Activated T-helper 17 cell treated with anti-CD3 and anti-CD28 coated beads, Interleukin-2, amount 50 U/mL, for 72 hours (primary cell): ENCODE results near the gene CREB3L2. TPM values are rescaled to one million over a fixed set of nuclear protein-coding genes. Genes with fewer than 3 reads are reported as not detected.

Experiments
- ATAC-seq: fragments of 150-1000 bp; cut with Tn5 transposase; replicated peaks from 2 replicates; pipeline ENCODE4 v1.10.0; 2021; ENCODE audit warnings: mild to moderate bottlenecking, moderate library complexity
- H3K27ac Mint-ChIP-seq: one replicate; pipeline ENCODE4 v1.8.0; 2022; ENCODE audit warnings: mixed read lengths
- H3K27me3 Mint-ChIP-seq: one replicate; pipeline ENCODE4 v1.8.0; 2022; ENCODE audit warnings: mixed read lengths
- H3K36me3 Mint-ChIP-seq: one replicate; pipeline ENCODE4 v1.8.0; 2022; ENCODE audit warnings: low read depth, mild to moderate bottlenecking, mixed read lengths
- H3K4me1 Mint-ChIP-seq: one replicate; pipeline ENCODE4 v1.8.0; 2022; ENCODE audit warnings: mixed read lengths
- H3K4me3 Mint-ChIP-seq: one replicate; pipeline ENCODE4 v1.8.0; 2022; ENCODE audit warnings: mild to moderate bottlenecking, mixed read lengths
- H3K9me3 Mint-ChIP-seq: one replicate; pipeline ENCODE4 v1.8.0; 2022; ENCODE audit warnings: mixed read lengths
- total RNA-seq, 2 donors: library from RNA; stranded (reverse); gene quantifications; one replicate each; pipeline ENCODE4 v1.2.3, GENCODE V29; 2022

The CREB3L2 gene
- total RNA-seq, 2 donors from 2014 or later = 26.0 to 38.4 TPM

DNA sequence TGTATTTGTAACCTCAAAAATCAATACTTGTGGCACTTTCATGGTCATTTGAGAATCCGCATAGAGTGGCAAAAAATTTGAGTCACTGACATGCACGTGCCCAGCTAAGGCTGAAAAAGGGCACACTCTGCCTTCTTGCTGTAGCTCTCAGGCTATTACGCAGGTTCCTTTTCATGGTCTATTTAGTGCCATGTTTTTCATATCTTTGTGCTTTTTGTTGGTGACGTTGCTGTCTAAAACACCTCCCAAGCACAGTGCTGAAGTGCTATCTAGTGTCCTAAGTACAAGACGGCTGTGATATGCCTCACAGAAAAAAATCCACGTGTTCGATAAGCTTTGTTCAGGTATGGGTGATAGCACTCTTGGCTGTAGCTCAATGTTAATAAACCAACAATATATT lies 50.9 kb downstream of the CREB3L2 start:
- ATAC-seq = no peak
- Mint-ChIP-seq H3K4me1 (peaks cover 21% of the 10 kb centered on the region), H3K9me3 (no peaks in the 10 kb centered on the region), H3K27me3 (no peaks in the 10 kb centered on the region), H3K4me3 (no peak overlapping the region), H3K36me3 (peaks cover 7% of the 10 kb centered on the region), H3K27ac (no peak overlapping the region)

DNA sequence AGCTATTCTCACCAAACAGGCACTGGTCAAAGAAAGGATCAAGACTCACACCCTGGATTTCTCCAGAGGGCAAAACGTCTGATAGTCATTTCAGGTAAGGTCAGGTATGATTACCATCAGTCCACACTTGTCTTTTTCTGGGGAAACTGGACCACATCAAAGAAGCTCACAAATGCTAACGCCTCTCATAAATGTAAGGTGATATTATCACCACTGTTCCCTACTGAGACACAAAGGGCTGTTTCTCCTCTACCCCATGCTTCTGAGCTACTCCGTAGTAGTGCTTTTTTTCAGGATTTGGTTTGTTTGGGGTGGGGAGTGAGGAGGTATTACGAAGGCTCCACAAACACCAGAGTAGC lies 51.6 kb downstream of the CREB3L2 start:
- Mint-ChIP-seq H3K4me1 (peaks cover 21% of the 10 kb centered on the region), H3K9me3 (no peaks in the 10 kb centered on the region)

DNA sequence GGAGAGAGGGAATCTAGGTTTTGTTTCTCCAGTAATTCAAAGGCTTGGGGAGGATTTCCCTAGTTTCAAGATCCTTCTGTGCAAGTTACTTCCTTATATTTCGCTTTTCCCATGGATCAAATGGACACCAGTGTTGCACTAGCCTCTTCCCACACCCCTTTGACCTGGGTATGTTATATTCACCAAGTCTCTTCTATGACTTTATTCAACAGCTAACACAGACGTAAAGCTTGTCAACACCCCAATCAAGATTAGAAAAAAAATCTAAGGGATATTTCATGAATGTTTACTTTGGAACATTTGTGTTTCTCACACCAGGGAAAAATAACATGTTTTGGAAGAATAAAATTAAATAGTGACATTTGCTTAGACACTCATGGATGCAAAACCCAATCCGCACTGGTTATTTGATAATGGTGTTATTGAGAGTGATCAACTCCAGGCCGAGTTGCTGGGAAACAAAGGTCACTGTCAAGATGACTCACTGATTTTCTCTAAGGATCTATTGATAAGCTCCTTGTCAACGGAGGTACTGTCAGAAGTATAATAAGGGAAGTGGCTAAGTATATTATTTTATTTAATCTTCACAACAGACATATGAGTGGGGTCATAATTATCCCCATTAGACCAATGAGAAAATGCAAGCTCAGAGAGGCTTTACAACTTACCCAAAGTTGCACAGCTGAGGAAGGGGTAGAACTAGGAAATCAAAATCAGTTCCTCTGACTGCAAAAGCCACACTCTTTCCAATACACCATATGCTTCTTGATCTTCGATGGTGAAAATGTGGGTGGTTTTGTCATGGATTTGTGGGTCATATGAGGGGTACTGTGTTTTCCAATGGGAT lies 52.2 kb downstream of the CREB3L2 start:
- ATAC-seq = no peak
- Mint-ChIP-seq H3K4me1 (peaks cover 16% of the 10 kb centered on the region), H3K4me3 (no peak overlapping the region), H3K36me3 (no peaks in the 10 kb centered on the region), H3K27me3 (no peaks in the 10 kb centered on the region), H3K9me3 (no peaks in the 10 kb centered on the region), H3K27ac (peak overlapping the region; percentile 25)

More for the DNA sequence above, 51.6 kb downstream of the CREB3L2 start:
- Mint-ChIP-seq H3K27me3 (no peaks in the 10 kb centered on the region), H3K27ac (peak overlapping the region; percentile 25), H3K4me3 (no peak overlapping the region), H3K36me3 (no peaks in the 10 kb centered on the region)
- ATAC-seq = peak; percentile 29

DNA sequence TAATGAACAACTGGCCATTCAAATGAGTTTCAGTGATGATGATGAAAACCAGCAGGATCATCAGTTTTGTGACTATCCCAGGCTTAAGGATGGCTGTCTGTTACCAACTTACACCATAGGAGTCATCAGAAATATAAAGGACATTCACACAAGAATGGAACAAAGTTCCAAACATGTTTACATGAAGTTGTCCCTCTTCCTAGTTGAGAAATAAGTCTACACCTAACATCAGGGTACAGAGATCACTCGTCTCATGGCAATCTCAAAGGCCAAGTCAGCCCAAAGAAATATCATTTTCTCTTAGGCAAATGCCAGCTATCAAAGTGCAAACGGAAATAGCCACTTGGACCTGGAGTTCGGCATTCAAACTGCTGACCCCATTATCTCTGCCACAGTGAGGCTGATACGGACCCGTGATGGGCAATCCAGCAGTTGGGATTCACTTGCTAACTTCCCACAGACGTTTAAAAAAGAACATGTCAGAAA lies 53.0 kb downstream of the CREB3L2 start:
- H3K27me3 Mint-ChIP-seq = no peaks in the 10 kb centered on the region
- no peak overlapping the region for H3K4me3 Mint-ChIP-seq
- no peaks in the 10 kb centered on the region for H3K36me3 Mint-ChIP-seq
- no peaks in the 10 kb centered on the region for H3K9me3 Mint-ChIP-seq
- H3K4me1 Mint-ChIP-seq = peaks cover 19% of the 10 kb centered on the region
- no peak overlapping the region for H3K27ac Mint-ChIP-seq
- ATAC-seq = no peak

DNA sequence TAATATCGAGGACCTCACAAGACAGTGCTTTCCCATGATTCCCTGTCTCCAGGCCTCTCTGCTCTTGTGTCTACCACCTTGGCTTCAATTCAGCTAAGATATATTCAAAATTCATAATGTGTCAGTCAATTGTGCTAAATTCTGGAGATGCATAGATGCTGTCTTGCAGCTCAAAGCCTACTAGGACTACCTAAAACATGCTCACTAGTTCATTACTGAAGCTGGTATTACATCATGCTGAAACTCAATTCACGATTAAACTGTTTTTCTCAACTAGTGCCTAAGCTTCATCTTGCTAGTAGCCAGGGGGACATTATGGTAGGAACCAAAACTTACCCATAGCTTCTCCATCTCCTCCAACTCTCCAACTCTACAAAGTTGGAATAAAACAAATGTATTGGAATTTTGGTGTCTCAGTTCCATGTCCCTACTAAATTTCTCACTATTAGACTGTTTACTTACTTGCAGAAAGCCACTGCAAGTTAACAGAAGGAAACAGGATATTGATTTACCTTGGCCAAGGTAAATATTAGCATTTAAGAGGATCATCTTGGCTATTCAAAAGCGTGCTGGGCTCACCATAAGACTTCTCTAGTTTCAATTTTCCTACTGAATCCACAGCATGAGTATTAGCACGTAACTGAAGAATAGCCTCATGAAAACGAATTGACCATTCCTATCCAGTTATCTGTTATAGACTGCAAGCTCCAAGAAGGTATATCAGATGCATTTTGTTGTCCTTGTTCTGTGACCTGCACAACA lies 53.6 kb downstream of the CREB3L2 start:
- H3K4me3 Mint-ChIP-seq = no peak overlapping the region
- H3K4me1 Mint-ChIP-seq = peaks cover 26% of the 10 kb centered on the region
- H3K27me3 Mint-ChIP-seq = no peaks in the 10 kb centered on the region

DNA sequence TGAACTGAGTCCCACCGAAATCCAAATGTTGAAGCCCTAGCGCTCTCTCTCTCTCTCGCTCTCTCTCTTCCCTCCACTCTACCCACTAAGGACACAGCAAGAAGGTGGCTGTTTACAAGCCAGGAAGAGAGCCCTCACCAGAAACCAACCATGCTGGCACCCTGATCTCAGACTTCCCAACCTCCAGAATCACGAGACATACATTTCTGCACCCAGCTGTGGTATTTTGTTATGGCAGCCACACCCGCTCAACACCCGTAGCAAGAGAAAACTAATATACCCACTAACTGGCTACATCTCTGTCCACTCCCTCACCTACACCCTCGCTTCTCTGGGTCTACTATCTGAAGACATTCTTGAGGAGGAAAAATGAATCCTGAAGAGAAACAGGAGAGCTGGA lies 54.8 kb downstream of the CREB3L2 start:
- H3K4me3 Mint-ChIP-seq = no peak overlapping the region
- H3K27ac Mint-ChIP-seq = no peak overlapping the region
- no peaks in the 10 kb centered on the region for H3K36me3 Mint-ChIP-seq
- H3K9me3 Mint-ChIP-seq = no peaks in the 10 kb centered on the region
- peaks cover 24% of the 10 kb centered on the region for H3K4me1 Mint-ChIP-seq
- ATAC-seq = no peak
- no peaks in the 10 kb centered on the region for H3K27me3 Mint-ChIP-seq

More for the DNA sequence above, 53.6 kb downstream of the CREB3L2 start:
- Mint-ChIP-seq H3K9me3 (no peaks in the 10 kb centered on the region), H3K27ac (peak overlapping the region; percentile 28), H3K36me3 (no peaks in the 10 kb centered on the region)
- ATAC-seq = no peak

DNA sequence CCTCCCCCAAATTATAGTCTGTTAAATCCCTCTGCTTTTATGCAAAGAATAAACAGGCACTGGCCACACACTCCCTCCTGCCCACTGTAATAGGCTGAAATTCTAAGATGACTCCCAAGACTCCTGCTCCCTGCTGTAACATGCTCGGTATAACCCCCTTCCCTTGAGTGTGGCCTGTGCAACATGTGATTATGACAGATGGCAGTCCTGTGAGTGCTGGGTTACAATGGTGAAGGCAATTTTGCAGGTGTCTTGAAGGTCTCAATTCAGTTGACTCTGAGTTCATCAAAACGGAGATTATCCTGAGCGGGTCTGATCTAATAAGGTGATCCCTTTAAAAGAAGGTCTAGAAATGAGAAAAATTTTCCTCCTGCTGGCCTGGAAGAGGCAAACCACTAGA lies 55.9 kb downstream of the CREB3L2 start:
- H3K4me3 Mint-ChIP-seq = no peak overlapping the region
- H3K9me3 Mint-ChIP-seq = no peaks in the 10 kb centered on the region
- no peaks in the 10 kb centered on the region for H3K27me3 Mint-ChIP-seq
- H3K36me3 Mint-ChIP-seq = no peaks in the 10 kb centered on the region
- H3K27ac Mint-ChIP-seq = no peak overlapping the region
- peaks cover 26% of the 10 kb centered on the region for H3K4me1 Mint-ChIP-seq
- ATAC-seq = no peak

DNA sequence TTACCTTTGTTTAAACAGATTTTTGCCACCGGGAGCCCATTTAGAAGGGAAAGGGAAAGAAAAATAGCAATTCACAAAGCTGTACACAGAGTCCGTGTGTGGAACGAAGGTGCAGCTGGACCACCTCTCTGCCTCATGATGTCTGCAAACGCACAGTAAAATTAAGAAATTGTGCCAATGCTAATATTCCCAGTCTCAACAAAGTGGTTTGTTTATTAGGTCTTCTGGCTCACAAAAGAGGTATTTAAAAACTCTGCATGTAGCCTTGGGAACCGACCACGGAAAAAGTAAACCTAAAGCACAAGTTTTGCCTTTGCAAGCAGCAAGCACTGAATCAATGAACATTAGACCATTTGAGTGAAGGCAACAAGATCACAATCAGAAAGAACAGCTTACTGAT lies 57.7 kb downstream of the CREB3L2 start:
- no peak overlapping the region for H3K27ac Mint-ChIP-seq
- H3K36me3 Mint-ChIP-seq = no peaks in the 10 kb centered on the region
- ATAC-seq = no peak
- peaks cover 18% of the 10 kb centered on the region for H3K4me1 Mint-ChIP-seq
- no peak overlapping the region for H3K4me3 Mint-ChIP-seq
- no peaks in the 10 kb centered on the region for H3K27me3 Mint-ChIP-seq
- H3K9me3 Mint-ChIP-seq = no peaks in the 10 kb centered on the region

DNA sequence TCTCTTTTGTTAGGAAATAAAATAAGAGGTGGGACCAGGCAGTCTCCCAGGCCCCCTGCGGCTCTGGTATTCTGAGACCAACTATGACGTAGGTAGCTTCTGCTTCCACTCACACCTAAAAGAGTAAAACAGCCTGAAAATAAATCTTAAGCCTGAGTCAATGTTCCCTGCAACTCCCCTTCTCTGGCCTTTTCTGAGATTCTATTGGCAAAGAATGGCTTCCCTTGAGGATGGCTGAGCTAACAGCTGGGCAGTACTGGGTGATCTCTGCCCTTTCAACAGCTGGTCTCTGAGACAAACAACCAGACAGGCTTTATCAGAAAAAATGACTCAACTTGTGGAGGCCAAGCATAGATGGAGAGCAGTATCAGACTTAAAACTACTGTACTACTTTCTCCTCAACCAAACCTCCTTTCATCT lies 58.7 kb downstream of the CREB3L2 start:
- no peaks in the 10 kb centered on the region for H3K36me3 Mint-ChIP-seq
- no peaks in the 10 kb centered on the region for H3K9me3 Mint-ChIP-seq
- H3K27ac Mint-ChIP-seq = peak overlapping the region; percentile 26
- ATAC-seq = peak; percentile 62
- no peak overlapping the region for H3K4me3 Mint-ChIP-seq
- peaks cover 18% of the 10 kb centered on the region for H3K4me1 Mint-ChIP-seq
- no peaks in the 10 kb centered on the region for H3K27me3 Mint-ChIP-seq

DNA sequence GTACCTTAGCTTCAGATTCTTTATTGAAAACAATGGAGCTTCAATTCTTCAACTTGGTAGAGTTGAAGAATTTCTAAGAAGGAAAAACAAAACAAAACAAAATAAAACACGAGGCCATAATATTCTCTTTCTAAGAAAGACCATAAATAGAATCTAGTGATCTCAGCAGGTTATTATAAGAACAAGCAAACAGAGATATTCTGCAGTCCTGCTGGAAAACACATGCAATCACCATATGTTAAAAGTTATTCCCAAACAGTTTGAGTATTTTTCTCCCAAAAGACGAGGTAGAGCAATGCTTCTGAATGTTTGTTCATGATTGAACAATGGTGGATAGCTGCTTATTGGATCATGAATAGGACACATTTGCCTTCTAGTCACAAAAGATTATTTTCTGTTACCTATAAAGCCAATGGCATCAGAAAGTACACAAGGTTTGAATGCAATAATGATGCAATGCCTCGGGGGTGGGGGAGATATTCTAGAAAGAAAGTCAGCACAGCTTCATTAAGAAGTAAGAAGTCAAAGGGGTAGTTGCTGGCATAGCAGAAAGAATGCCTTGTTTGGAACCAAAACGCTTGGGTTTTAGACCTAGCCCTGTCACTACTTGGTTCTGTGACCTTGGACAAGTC lies 59.3 kb downstream of the CREB3L2 start:
- Mint-ChIP-seq H3K4me1 (peaks cover 18% of the 10 kb centered on the region), H3K9me3 (no peaks in the 10 kb centered on the region), H3K4me3 (no peak overlapping the region), H3K36me3 (no peaks in the 10 kb centered on the region), H3K27me3 (no peaks in the 10 kb centered on the region), H3K27ac (peak overlapping the region; percentile 48)
- no peak for ATAC-seq

DNA sequence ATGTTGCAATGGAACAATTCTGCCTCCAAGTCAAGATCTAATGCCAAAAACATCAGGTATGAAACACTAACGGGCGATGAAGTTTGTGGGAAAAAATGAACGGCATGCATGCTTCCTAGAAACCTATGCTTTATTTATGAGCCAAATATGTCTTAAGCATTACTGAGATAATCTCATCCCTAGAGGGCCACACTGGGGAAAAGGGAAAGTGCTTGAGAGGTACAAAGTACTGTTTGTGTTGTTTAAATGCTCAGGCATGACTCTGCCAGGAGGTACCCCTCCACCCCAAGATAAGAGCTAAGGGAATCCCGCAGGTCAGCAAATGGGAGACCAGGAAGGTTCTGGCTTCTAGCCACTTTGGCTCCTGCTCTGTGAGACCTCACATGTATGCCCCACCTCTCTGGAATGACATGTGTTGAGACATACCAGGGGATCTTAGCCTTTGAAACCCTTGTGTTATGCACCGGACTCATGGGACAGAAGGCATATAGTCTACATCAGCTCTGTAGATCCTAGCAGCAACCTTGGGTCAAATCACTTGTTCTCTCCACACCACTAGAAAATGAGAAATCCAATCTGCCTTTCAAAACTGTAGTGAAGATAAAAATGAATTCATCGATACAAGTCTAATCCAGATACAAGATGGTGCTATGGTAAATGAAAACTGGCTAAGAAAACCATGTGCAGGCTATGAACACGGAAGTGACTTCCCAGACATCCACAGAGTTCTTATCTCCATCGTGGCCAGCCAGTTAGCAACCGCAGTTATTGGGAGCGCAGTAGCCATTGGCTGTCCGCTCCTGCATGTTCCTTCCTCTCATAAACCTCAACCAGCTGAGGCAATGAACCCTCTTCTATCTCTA lies 61.0 kb downstream of the CREB3L2 start:
- Mint-ChIP-seq H3K4me1 (peaks cover 22% of the 10 kb centered on the region), H3K9me3 (no peaks in the 10 kb centered on the region), H3K4me3 (no peak overlapping the region), H3K27me3 (no peaks in the 10 kb centered on the region), H3K27ac (no peak overlapping the region), H3K36me3 (no peaks in the 10 kb centered on the region)
- no peak for ATAC-seq

DNA sequence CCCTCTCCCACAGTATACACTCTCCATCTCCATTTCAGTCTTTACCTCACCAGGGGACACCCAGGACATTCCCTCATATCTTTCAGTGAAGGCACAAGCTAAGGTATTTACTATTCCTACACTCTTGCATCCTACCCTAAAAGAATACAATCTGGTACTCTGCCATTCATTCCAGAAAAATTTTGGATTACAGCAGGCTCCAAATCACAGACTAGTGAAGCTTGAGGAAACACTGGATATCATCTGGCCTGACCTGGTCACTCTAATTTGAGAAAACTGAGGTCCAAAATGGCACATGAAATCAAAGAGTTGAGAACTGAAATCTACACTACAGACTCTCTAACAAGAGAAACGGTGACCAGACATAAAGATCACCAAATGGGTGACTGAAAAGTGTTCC lies 61.7 kb downstream of the CREB3L2 start:
- H3K4me1 Mint-ChIP-seq = peaks cover 28% of the 10 kb centered on the region
- no peaks in the 10 kb centered on the region for H3K9me3 Mint-ChIP-seq
- H3K27me3 Mint-ChIP-seq = no peaks in the 10 kb centered on the region
- ATAC-seq = no peak
- peak overlapping the region; percentile 5 for H3K27ac Mint-ChIP-seq
- H3K36me3 Mint-ChIP-seq = no peaks in the 10 kb centered on the region
- no peak overlapping the region for H3K4me3 Mint-ChIP-seq

DNA sequence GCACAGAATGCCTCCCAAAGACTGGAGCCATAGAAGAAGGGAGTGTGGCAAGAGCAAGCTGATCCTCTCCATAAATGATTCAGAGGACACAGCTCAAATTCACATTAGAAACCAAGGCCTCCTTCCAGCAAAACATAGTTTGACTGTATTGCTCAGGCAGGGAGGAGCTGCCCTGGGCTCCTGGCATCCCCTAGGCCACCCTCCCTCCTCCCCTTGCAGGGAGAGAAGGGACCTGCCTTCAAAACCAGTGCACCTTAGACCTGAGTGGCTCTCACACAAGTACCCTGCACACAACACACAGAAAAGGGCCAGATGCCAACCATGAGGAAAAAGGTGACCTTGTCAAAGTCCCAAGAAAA lies 64.7 kb downstream of the CREB3L2 start:
- Mint-ChIP-seq H3K4me1 (peaks cover 37% of the 10 kb centered on the region), H3K27me3 (no peaks in the 10 kb centered on the region), H3K36me3 (no peaks in the 10 kb centered on the region), H3K4me3 (no peak overlapping the region), H3K9me3 (no peaks in the 10 kb centered on the region), H3K27ac (no peak overlapping the region)
- ATAC-seq = no peak
